HG02763 (cell line): Measurements from ENCODE around the gene SDR39U1.

Experiments
- ATAC-seq: cut with Tn5 transposase; IDR thresholded peaks from one replicate; pipeline ENCODE4 v1.9.1; 2021; ENCODE audit warnings: mild to moderate bottlenecking, moderate library complexity; ENCODE audit not compliant: unreplicated experiment

Gene SDR39U1

DNA sequence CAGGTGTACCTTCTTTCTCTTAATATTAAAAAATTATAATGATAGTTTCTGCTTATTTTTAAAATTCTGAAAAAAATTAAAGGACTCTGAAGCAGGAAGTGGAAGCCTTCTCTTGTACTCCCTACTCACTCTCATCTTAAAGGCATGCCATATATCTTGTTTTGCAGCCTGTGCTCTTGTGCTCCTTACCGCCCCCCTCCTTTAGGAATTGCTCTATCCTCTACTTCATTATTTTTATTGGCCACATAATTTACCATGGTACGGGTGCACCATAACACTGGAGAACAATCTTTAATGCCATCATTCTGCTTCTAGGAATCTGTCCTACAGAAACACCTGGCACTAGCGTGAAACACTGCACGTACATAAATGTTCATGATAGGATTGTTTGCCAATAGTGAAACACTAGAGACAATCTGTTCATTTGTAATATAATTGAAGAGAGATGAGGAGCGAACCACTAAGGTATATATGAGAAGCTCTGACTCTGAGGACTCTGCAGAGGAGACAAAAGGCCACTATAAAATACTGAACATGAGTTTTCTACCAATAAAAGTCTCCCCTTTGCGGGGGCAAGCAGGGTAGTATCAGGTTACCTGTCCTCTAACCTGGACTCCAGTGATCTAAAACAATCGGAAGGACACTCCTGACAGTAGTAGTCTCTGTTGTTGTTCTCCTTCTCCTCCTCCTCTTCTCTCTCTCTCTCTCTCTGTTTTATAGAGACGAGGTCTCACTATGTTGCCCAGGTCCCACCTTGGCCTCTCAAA, 50.1 kb downstream of the SDR39U1 start:
- no peak for ATAC-seq

DNA sequence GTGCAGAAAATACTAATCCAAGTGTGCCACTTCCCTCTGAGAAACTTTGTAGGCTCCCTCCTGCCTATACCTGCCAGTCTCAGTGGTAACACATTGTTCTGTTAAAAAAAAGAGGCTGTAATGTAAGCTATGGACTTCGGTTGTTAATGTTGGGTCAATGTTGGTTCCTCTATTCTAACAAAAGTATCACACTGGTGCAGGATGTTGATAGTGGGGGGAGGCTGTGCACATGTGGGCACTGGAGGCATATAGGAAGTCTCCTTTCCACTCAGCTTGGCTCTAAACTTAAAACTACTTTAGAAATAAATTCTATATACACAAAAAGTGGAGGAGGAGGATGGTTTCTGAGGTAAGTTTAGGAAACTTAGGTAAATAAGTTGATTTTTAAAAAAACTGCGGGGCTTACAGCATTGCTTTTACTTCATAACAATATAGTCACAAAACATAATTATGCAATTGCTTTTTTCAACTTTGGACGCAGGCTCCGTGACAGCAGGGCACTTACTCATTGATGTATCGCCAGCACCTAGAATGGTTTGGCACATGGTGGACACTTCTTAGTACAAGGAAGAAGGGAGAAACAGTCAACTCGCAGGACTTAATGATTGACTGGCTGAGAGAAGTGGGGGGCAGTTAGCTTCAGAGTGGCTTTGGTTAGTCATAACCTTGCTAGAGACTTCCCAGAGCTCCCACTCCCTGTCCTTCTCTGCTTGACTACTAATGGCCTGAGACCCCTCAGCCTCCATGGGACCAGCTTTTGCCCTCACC, 51.7 kb downstream of the SDR39U1 start:
- no peak for ATAC-seq
